Brain microvascular endothelial cell (primary cell): Measurements from ENCODE around the gene FBXO48.

Source experiments
- DNase-seq: peaks from one replicate; pipeline ENCODE4 v3.0.0-alpha.2; 2020
- H3K27ac ChIP-seq: fragments of 250-450 bp; sonication (Bioruptor Pico); 2 replicates; pipeline ENCODE4 v1.5.1; 2020; ENCODE audit warnings: mild to moderate bottlenecking, moderate library complexity
- H3K27me3 ChIP-seq: fragments of 250-450 bp; sonication (Bioruptor Pico); replicated peaks from 2 replicates; pipeline ENCODE4 v1.5.1; 2020; ENCODE audit warnings: mild to moderate bottlenecking
- H3K36me3 ChIP-seq: fragments of 250-450 bp; sonication (Bioruptor Pico); replicated peaks from 2 replicates; pipeline ENCODE4 v1.5.1; 2020; ENCODE audit warnings: mild to moderate bottlenecking
- H3K4me3 ChIP-seq: 2 replicates; pipeline ENCODE4 v1.5.1; 2011; ENCODE audit warnings: low read depth, mild to moderate bottlenecking, control low read depth, low read length, moderate library complexity
- CTCF ChIP-seq: IDR thresholded peaks from 2 replicates; pipeline ENCODE4 v1.5.1; 2011; ENCODE audit warnings: low read depth, mild to moderate bottlenecking, moderate library complexity, low read length, control low read depth, inconsistent platforms; ENCODE audit errors: missing control alignments
- in situ Hi-C: cut with HindIII; loops from 2 replicates; pipeline ENCODE4 v1.10.0; 2017; ENCODE audit warnings: low sequenced_read_pairs, low pct_ligation_motif_present

The FBXO48 gene

DNA sequence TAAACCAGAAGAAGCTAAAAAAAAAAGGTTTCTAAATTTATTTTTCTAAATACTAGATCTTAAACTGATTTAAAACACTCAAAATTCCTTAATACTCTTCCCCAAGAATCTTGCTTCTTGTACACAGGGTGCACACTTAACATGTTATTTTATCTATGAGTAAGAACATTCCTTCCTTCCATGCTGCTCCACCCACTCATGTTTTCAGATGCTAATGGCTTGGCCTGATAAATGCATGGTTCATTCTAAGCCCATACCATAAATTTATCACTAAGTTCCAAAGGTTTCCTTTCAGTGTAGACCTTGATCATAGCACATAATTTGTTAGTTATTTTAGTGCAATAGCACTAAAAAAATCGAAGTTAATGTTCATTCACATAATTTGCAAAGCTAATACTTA lies 8.1 kb downstream of the FBXO48 start:
- Histone ChIP-seq H3K27ac (no peak overlapping the region), H3K36me3 (no peaks in the 10 kb centered on the region), H3K4me3 (no peak overlapping the region), H3K27me3 (no peaks in the 10 kb centered on the region)
- no peak for TF ChIP-seq CTCF
- DNase-seq = peak; percentile 67
- in situ Hi-C loops = no loop called here

DNA sequence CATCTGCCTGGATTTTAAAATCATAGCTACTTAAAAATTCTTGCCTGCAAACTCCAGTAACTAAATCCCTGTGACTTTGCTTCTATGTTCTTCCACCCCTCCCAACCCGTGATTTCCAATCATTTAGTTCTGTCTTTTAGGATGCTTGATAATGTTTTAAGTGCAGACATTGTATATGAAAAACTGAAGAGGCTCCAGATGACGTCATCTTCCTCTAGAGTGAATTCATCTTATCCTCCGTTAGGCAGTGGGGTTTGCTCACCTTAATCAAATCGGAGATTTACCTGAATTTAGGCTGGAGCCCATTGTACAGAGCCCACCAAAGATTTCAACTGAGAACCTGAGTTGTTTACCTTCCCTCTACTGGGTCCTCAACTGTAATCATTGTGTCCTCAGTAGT lies 10.9 kb downstream of the FBXO48 start:
- no peak overlapping the region for H3K4me3 ChIP-seq
- no peaks in the 10 kb centered on the region for H3K36me3 ChIP-seq
- TF ChIP-seq CTCF = no peak
- no peak for DNase-seq
- in situ Hi-C loops = no loop called here
- no peak overlapping the region for H3K27ac ChIP-seq
- no peaks in the 10 kb centered on the region for H3K27me3 ChIP-seq

DNA sequence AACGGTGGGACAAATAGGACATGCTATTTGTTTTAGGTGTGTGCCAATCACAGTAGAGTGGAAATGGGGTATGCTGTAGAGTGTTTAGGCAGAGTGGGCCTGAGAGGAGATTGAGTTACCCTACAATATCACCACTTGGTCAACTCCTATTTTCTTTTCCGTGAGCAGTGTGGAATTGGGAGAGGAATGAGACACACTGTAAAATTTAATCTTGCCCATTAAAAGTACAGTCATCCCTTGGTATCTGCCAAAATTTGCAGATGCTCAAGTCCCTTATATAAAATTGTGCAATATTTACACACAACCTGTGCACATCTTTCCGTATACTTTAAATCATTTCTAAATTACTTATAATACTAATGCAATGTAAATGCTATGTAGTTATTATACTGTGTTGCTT lies 12.4 kb downstream of the FBXO48 start:
- no peak for DNase-seq
- no peak for TF ChIP-seq CTCF
- Histone ChIP-seq H3K27me3 (no peaks in the 10 kb centered on the region), H3K36me3 (no peaks in the 10 kb centered on the region), H3K4me3 (no peak overlapping the region), H3K27ac (no peak overlapping the region)
- in situ Hi-C loops = no loop called here

GRCh38 chr2:68453761-68454360 lies 13.2 kb downstream of the FBXO48 start:
- no peak for DNase-seq
- H3K27me3 ChIP-seq = no peaks in the 10 kb centered on the region
- no peak for TF ChIP-seq CTCF
- H3K36me3 ChIP-seq = no peaks in the 10 kb centered on the region
- no peak overlapping the region for H3K4me3 ChIP-seq
- no peak overlapping the region for H3K27ac ChIP-seq
- in situ Hi-C loops = no loop called here

DNA sequence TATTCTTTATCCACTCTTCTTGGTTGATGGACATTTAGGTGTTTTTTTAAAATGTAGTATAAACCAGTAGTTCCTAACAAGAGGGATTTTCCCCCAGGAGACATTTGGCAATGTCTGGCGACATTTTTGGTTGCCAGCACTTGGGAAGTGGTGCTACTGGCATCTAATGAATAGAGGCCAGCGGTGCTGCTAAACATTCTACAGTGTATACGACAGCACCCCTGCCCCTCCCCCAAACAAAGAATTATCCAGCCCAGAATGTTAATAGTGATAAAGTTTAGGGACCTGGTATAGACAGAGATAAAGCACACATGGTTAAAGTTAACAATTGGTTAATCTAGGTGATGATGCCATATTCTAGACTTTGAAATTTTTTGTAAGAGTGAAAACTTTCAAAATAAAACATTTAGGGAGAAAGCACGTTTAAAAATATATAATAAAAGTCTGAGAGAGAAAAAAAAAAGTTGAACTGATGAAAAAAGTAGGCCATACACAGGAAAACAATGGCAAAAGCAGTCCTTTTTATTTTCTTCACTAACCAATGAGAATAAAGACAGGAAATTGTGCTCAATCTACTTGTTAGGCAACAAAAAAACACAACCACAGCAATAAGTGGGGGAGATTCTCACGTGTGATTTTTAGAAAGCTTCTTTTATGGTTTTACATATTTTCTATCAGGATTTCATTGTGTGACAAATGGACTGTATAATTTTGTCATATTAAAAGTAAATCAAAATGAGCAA lies 14.8 kb downstream of the FBXO48 start:
- no peak overlapping the region for H3K4me3 ChIP-seq
- H3K36me3 ChIP-seq = no peaks in the 10 kb centered on the region
- in situ Hi-C loops = no loop called here
- no peak for DNase-seq
- no peak for TF ChIP-seq CTCF
- H3K27ac ChIP-seq = no peak overlapping the region
- no peaks in the 10 kb centered on the region for H3K27me3 ChIP-seq
